Stimulated activated CD4-positive, alpha-beta T cell treated with anti-CD3 and anti-CD28 coated beads, Interleukin-1b, Interleukin-23, amount 100 ng/mL, for 1 hour (primary cell): Measurements from ENCODE around the gene SHROOM4.

Experiments
- DNase-seq, 2 donors: peaks; one replicate each; pipeline ENCODE4 v3.0.0-alpha.2; 2020; ENCODE audit warnings: low read depth in 2 of 2

SHROOM4 gene

DNA sequence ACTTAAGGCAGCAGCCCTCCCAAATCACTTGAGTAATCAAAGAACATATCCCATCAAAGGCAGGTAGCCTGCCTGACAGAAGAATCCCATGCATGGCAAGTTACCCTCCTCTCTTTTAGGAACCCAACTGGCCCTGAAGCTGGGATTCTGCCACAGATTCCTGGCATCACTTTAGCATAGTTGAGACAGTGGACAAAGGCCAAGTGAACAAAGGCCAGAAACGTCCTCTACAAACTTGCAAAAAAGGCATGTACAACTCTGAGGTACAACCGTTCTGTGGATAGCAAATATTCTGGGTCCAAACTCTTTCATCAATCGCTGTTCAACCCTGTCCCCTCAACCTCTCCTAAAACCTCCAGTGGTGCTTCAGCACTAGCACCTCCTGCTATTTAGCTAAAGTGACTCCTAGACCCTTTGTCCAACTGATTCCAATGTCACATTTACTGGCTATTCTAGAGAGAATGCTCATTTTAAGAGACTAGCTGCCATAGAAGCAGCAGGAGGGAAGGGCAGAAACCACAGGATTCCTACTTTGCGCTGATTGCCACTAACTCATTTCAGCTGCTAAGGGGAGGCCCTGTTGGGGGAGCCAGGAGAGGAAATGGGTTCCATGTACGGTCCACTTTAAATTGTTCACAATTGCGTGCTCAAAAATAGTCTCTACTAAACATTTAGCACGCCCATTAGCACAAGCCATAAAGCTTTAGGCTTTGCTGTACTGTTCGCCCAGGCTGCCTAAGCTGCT lies 105.9 kb downstream of the SHROOM4 start:
- DNase-seq: no peak

DNA sequence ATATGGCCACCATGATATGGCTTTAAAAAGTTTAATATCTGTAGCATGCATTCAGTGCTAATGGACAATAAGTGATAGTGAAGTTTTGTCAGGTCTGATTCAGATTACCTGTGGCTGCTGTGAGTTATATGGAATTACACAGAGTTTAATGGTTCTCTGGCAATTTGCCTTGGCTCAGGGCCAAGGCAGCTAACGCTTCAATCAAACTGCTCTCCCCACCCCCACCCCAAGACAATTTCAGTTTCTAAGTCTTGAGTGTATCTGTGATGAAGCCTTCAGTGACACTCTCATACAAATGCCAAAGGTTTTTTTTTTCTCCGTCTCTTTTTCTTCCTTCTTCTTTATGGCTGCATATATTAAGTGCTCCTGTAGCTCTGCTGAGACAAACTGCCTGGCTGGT lies 106.6 kb downstream of the SHROOM4 start:
- DNase-seq: no peak

DNA sequence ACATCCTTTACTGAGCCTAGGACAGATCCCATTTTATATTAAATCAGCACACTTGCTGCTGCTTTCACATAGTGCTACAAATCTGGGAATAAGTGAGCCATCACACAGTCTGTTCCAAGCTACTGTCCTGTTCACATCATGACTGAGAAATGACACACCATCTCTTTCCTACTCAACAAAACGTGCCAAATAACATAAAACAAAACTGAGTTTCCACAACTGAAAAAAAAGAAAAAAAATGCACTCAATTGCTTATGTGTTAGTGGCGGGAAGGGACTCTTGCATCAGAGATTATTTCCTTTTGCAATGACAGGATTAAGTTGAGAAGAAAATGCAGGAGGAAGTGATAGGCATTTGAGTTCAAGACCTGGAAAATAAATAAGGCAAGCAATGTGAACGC lies 109.0 kb downstream of the SHROOM4 start:
- no peak for DNase-seq

DNA sequence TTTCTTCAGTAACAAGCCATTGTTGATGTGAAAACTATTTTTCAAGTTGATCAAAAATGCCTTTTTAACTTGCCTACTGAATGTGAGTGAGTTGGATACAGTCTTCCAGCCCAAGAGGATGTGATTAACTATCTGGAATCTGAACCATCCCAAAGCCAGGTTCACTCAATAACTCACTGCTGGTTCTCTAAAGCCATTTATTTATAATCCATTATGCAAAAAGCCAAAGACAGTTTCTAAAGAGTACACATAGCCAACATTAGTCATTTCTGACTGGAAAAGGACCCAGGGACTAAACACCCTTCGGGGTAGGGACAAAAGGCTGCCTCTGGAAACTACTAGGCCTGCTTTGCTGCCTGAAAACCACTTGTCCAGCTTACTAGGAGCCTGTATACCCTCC lies 109.6 kb downstream of the SHROOM4 start:
- no peak for DNase-seq

DNA sequence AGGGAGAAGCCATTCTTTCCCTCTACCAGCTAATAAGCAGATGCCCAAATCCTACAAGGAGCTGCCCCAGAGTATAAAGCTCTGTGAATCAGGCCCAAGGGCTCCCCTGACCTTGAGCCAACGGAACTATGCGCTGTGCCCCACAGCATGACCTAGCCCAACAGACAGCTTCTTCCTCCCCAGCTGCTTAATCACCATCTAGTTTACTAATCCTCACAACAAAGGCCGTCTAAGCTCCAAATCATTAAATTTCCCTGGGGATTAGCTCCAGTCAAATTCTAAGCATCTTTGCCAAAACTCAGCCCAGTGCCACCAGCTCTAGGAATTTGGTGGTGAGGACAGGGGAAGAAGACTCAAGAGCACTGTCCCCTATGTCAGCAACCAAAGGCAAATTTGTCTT lies 113.1 kb downstream of the SHROOM4 start:
- no peak for DNase-seq

DNA sequence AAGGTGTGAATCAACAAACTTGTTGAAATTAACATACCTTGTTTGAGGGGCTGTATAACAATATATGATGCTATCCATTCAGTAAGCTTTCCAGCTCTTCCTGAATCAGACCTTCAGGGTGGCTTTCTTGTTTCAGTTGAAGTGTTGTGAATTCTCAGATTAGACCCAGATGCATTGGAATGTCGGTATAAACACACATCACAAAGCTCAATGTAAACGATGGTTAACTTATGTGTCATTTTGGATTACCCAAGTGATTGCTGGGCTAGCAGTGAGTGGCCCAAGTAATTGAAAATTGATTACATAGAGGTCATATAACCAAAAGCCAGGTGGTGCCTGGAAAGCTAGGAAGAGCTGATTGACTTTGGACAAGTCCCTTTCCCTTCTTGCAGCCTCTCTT lies 115.0 kb downstream of the SHROOM4 start:
- no peak for DNase-seq

DNA sequence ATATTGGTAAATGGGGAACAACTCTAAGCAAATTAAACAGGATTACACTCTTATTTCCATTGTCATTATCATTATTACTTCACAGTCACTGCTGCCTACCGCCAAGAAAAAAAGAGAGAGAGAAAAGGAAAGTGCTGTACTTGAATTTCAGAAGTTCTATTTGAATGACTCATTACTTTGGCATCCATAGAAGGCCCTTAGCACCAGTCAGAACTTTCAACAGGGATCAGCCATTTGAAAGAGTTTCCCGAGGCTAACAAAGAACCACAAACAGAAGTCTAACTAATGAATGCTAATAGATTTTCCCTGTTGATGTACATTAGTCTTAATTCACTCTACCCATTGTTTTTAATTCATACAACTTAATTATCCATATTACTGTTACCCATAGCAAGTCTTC lies 116.3 kb downstream of the SHROOM4 start:
- DNase-seq: no peak

DNA sequence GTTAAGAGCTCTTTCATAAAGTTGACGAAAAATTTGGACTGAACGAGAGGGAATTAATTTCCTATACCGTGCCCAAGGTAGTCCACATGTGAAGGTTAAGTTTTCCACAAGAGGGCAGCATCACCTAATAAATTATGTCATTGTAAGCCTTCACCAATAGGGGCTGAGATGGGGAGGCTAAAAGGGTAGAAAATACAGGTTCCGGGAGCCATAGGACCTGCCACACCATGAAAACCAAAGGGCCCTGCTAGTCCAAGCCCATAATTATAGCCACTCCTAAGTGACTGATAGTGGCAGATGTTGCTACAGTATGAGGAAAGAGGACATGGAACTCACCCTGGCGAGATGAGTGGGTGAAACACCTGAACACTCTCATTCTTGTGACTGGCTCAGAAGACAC lies 122.2 kb downstream of the SHROOM4 start:
- no peak for DNase-seq

DNA sequence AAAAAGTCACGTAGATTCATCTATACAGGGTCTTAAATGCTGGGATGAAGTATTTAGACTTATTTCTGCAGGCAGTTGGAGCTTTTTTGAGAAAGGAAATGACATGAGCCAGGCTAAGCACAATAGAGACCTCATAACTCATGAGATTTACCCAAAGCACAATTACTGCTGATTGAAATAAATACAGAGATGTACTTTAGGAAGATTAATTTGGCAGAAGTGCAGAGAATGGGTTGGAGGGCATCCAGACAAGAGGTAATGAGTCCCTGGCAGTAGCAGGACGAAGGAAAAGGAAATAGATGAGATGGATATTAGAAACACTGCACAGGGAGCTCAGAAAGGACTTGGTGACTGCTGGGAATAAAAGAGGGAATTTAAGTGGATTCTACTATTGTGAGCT lies 129.1 kb downstream of the SHROOM4 start:
- DNase-seq: no peak

DNA sequence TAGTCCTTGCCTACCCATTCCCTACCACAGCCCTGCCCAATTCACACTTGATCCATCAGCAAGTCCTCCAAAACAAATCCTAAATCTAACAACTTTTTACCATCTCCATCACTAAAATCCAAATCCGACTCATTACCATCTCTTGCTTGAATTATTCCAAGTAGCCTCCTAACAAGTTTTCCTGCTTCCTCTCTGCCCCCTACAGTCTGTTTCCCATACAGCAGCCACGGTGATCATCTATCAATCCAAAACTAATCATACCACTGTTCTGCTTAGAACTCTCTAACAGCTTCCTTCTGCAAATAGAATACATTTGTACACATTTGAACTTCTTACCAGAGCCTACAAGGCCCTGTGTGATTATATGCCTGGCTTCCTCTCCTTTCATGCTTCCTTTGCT lies 133.0 kb downstream of the SHROOM4 start:
- no peak for DNase-seq

DNA sequence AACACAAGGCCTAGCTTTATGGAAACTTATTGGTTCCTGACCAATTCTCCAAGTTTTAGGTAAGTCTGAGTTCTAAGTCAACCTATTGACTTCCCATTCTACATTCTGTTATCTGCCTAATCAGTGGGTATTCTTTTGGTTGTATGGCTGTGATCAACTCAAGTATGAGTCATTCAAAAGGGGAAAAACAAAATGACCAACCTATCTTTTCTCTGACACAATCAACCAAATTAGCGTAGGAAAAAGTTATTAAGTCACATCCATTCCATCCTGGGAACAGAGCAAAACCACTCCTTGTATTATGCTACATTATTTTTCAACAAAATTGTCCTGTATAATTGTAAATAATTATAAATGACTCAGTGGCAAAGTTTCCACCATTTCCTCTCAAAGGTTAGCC lies 136.2 kb downstream of the SHROOM4 start:
- no peak for DNase-seq

DNA sequence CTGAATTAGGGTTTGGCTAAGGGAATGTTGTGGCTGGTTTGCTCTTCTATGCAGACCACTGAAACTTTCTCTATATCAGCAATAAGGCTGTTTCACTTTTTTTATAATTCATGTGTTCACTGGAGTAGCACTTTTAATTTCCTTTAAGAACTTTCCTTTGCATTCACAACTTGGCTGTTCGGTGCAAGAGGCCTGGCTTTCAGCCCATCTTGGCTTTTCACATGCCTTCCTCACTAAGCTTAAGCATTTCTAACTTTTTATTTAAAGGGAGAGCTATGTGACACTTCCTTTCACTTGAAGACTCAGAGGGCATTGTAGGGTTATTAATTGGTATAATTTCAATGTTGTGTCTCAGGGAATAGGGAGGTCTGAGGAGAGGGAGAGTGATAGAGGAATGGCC lies 142.3 kb downstream of the SHROOM4 start:
- DNase-seq: no peak

DNA sequence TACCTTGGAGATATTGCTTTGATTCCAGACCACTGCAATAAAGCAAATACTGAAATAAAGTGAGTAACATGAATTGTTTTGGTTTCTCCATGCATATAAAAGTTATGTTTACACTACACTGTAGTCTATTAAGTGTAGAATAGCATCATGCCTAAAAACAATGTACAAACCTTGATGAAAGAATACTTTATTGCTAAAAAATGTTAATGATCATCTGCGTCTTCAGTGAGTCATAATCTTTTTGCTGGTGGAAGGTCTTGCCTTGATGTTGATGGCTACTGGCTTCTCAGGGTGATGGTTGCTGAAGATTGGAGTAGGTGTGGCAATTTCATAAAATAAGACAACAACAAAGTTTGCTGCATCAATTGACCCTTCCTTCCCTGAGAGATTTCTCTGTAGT lies 145.1 kb downstream of the SHROOM4 start:
- DNase-seq: no peak

DNA sequence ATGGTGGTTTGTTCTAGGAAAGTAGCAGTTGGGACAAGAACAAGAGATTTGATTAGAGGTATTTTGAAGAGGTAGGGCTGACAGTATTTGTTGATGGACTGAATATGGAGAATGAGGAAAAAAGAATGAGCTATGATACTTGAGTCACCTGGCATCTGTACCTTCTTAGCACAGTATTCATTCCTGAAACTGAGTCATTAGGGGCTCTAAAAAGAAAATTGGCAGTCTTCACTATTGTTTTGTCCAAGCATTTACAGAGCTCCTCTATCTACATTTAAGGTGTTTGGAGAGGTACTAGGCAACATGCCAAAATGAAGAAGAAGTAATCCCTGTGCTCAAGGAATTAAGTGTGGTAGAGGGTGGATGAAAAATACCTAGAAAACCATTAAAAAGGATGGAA lies 165.8 kb downstream of the SHROOM4 start:
- DNase-seq: no peak

DNA sequence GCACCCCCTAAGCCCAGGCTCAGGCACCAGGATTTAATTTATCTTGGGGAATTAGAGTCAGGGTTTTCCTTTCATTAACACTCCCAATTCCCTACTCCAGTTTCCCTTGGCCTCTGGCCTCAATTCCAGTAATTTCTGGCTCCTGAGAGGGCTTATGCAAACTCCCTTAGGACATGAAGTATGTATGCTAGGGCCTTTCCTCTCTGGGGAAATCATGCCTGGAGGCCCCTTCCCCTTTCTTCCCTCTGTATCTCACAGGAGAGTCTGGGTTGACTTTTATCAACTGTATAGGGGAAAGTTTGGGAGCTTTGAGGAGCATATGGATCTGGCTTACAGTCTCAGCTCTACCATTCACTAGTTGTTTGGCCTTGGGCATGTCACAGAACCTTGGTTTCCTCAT lies 169.5 kb downstream of the SHROOM4 start:
- no peak for DNase-seq

DNA sequence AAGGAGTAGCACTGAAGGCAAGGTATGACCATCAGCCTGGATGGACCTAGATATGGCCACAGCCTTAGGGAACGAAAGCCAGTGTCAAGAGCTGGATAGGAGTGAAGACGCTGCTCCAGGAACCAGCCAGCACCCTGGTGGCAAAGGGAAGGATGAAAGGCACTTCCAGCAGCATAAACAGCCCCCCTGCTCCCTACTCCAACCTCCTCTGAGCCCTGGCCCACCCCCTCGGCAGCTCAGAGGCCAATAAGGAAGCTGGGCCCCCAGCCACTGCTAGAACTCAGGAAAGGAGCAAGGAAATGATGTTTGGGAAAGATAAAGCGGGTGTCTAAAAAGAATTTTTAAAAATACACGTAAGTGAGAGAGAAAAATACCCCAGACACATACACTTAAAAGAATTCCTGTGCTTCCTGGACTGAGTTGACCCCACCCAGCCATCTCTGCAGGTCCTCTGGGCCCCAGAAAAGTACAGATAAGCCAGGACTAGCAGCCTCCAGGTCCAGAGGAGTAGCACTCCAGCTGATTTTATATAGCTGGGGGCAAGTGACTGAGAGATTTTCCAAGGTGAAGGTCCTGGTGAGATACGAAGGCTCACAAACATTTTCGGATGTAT lies 170.4 kb downstream of the SHROOM4 start:
- DNase-seq: no peak

DNA sequence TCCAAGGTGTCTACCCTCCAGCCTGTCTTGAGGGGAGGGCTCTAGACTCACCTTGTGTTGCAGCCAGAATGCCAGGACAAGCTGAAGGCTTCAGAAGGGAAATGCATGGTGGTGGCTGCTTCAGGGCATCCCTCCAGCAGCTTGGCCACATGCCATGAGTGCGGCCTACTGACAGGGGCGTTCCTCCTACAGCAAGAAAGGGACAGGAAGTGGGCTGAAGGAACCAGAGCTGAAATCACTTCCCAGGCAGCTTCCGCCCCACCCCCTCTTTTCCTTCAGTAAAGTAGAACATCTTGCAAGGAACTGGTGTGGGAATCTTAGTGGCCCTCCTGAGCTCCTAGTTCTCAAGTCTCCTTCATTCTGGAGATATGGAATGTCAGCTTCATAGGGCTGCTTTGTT lies 175.9 kb downstream of the SHROOM4 start:
- DNase-seq: no peak

DNA sequence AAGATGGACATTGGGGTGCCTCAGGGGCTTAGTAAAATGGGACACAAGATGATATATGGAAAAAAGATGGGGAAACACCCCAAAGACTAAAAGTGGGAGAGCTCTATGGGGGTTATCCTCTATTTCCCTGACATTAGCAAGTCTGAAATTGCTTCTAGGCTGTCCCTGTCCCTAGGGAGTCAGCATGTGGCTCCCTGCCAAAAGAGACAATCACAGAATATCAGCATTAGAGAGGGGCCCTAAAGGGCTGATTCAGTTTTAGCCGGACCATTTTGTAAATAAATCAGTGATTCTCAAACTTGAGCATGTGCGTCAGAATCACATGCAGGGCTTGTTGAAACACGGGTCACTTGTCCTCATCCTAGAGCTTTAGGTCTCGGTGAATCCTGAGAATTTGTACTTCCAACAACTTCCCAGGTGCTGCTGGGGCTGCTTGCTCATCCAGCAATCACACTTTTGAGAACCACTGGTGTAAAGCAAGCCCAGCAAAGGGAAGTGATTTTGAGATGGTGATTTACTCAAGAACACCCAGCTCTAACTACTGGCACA lies 178.1 kb downstream of the SHROOM4 start:
- DNase-seq: no peak

DNA sequence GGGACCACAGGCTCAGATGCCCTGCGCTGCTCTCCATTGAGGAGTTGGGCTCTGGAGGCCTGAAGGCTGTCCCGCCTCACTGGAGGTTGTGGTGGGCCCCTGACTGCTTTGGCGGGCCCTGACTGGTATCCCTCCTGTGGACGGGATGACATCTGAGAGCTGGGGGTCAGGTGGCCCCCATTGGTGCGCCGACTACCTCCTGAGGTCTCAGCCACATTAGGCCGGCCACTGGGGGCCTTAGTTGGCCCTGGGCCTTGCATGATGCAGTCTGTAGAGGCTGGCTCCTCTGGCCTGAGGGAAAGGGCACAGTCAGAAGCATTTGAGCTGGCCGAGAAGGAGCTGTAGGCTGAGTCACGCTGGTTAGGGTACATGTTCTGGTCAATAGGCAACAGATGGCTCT lies 178.8 kb downstream of the SHROOM4 start:
- no peak for DNase-seq

DNA sequence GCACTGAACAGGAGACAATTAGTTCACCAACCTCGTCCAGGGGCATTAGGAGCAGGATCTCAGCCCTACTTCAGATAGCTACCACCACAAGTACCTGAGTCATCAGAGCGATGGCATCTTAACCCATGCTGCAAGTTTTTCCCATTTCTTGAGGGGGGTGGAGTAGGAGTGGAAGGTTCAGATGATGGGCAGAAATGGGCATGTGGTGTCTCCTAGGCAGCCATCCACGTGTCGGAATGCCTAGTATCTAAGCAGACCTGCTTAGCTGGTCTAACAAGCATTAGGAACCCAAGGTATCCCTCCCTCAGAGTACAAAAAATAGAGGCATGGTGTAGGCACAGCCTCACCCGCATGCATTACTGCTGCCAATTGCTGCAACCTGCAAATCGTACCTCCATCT lies 184.2 kb downstream of the SHROOM4 start:
- DNase-seq: no peak

DNA sequence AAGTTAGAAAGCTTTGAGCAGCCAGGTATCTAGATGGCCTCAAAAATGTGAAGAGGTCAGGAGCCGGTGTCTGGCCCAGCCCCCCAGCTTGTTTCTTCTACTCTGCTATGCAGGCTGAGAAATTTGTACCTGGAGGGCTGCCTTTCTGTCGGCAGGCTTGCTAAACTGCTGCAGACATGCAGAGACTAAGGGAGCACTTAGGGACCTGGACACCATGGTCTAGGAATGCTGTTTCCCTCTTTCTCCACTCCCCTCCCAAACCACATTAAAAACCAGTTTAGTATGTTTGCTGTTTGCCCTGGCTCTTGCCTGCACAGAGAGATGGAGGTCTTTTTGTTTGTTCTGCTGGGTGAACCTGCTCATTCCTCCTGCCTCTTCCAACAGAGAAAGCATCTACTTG lies 186.3 kb downstream of the SHROOM4 start:
- no peak for DNase-seq

DNA sequence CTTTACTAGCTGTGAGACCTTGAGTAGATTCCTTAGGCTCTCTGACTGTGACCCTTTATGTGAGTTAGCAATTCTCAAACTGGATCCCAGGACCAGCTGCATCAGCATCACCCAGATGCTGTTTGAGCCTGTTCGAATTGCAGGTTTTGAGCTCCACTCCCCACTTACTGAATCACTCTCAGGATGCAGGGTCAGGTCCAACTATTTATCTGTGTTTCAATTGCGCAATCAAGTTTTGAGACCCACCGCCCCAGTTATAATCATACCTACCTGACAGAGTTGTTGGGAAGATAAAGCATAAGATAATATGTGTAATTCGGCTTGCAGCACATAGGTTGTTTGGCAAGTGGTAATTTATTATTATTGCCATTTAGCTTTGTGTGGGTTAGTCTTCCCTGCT lies 187.6 kb downstream of the SHROOM4 start:
- no peak for DNase-seq

DNA sequence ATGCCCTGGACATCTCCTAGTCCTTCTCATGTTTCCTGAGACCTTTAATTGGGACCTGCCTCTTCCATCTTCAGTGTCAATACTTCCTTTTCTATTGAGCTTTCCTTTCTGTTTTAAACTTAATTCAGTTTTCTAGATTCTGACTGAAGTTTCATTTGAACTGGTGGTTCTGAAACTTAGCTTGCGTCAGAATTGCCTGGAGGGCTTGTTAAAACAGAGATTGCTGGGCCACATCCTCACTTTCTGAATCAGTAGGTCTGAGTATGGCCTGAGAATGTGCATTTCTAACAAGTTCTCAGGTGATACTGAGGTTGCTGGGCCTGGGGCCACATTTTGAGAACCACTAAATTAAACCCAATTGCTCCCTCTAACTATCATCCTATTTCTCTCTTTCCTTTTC lies 191.2 kb downstream of the SHROOM4 start:
- no peak for DNase-seq
